AG04449 (cell line): Measurements from ENCODE around the gene RHBDL1.
A peak's percentile ranks its signal among the peaks of the same experiment; 100 is the strongest.

Source experiments
- CTCF ChIA-PET: fragments of 350-600 bp; formaldehyde crosslinking; extraction: SDS; loops from one replicate; lab custom pipeline; 2021; ENCODE audit warnings: antibody characterized with exemption; lab: Yijun Ruan, JAX
- POLR2A ChIA-PET: fragments of 400-600, 350-600 bp; formaldehyde crosslinking; extraction: SDS; loops from one replicate; lab custom pipeline; 2020; ENCODE audit warnings: antibody characterized with exemption, inconsistent platforms; lab: Yijun Ruan, JAX
- DNase-seq: peaks from one replicate; pipeline ENCODE4 v3.0.0-alpha.2; 2010; ENCODE audit warnings: low read depth, low spot score
- H3K4me3 ChIP-seq: 2 replicates; pipeline ENCODE4 v1.5.1; 2011; ENCODE audit warnings: low read depth, mild to moderate bottlenecking, control low read depth, low read length
- CTCF ChIP-seq: IDR thresholded peaks from one replicate; pipeline ENCODE4 v1.5.1; 2011; ENCODE audit warnings: mild to moderate bottlenecking, moderate library complexity, low read length, control low read depth, inconsistent platforms; ENCODE audit not compliant: insufficient read depth; ENCODE audit errors: missing control alignments

Gene RHBDL1

GRCh38 chr16:708959-709358 is 33.5 kb downstream of the RHBDL1 start:
- no peak for TF ChIP-seq CTCF
- no peak for DNase-seq
- ChIA-PET POLR2A (no interaction called here), CTCF (interaction anchor here (1.3 to 10.1 kb wide), 4 partner anchors 11 to 347 kb away, joined by 3 to 210 read pairs (median 47); partner anchors contain the start of genes CHTF18, RHOT2 and RPUSD1)
- no peak overlapping the region for H3K4me3 ChIP-seq

- POLR2A ChIA-PET: no interaction called here
Observed at GRCh38 chr16:709566-710499, 34.4 kb downstream of the RHBDL1 start.

GRCh38 chr16:710500-711075 is 35.1 kb downstream of the RHBDL1 start:
- no peak for TF ChIP-seq CTCF
- ChIA-PET POLR2A (no interaction called here), CTCF (interaction anchor here (0.6 to 10.1 kb wide), 17 partner anchors 9 to 484 kb away, joined by 3 to 210 read pairs (median 4); partner anchors contain the start of genes CHTF18, CIAO3, RHOT2 and RPUSD1)
- no peak for DNase-seq
- H3K4me3 ChIP-seq: no peak overlapping the region

More at GRCh38 chr16:709566-710499, 34.4 kb downstream of the RHBDL1 start:
- CTCF ChIA-PET: interaction anchor here (0.6 to 10.1 kb wide), 16 partner anchors 8 to 485 kb away, joined by 3 to 210 read pairs (median 4); partner anchors contain the start of genes CHTF18, CIAO3, RHOT2 and RPUSD1
- peak; percentile 17 for DNase-seq
- TF ChIP-seq CTCF: no peak
- no peak overlapping the region for H3K4me3 ChIP-seq

- TF ChIP-seq CTCF: no peak
- H3K4me3 ChIP-seq: no peak overlapping the region
- ChIA-PET POLR2A (no interaction called here), CTCF (interaction anchor here (0.7 to 10.1 kb wide), 12 partner anchors 9 to 483 kb away, joined by 3 to 210 read pairs (median 6); partner anchors contain the start of genes CHTF18, CIAO3, RPUSD1 and WDR24)
- DNase-seq: no peak
Observed at GRCh38 chr16:711084-711483, 35.6 kb downstream of the RHBDL1 start.

- CTCF ChIA-PET: interaction anchor here (0.6 to 10.1 kb wide), 32 partner anchors 8 to 399 kb away, joined by 3 to 210 read pairs (median 6); partner anchors contain the start of genes ANTKMT, CCDC78, CHTF18 and CIAO3
- no peak overlapping the region for H3K4me3 ChIP-seq
- peak; percentile 96 for TF ChIP-seq CTCF
- POLR2A ChIA-PET: interaction anchor here (1.1 kb wide), 2 partner anchors 10 to 71 kb away, joined by 4 read pairs; no protein-coding TSS in a partner anchor
- DNase-seq: no peak
Observed at GRCh38 chr16:711548-712320, 36.3 kb downstream of the RHBDL1 start.
